Activated CD8-positive, alpha-beta memory T cell treated with anti-CD3 and anti-CD28 coated beads for 36 hours (primary cell): ENCODE results near the gene FBXL7. TPM values are rescaled to one million over a fixed set of nuclear protein-coding genes. Genes with fewer than 3 reads are reported as not detected.

Experiments used
- CTCF ChIA-PET: fragments of 350-600 bp; sonication (Branson Sonifier 250); formaldehyde crosslinking; loops from one replicate; lab custom pipeline; 2021; ENCODE audit warnings: antibody characterized with exemption; lab: Charles Lee
- POLR2A ChIA-PET: fragments of 350-600 bp; sonication (Branson Sonifier 250); formaldehyde crosslinking; loops from one replicate; lab custom pipeline; 2021; ENCODE audit warnings: antibody characterized with exemption; lab: Charles Lee
- total RNA-seq, 2 experiments: library from RNA; stranded (reverse); gene quantifications; one replicate each; pipeline ENCODE4 v1.2.3, GENCODE V29; 2021

FBXL7 gene
- total RNA-seq, 2 experiments from 2014 or later: not detected

GRCh38 chr5:15783734-15784133, 283.8 kb downstream of the FBXL7 start:
- ChIA-PET CTCF (no interaction called here), POLR2A (no interaction called here)

- CTCF ChIA-PET: no interaction called here
- POLR2A ChIA-PET: no interaction called here
Measured at GRCh38 chr5:15785531-15785981, 285.6 kb downstream of the FBXL7 start.

GRCh38 chr5:15786326-15786725, 286.3 kb downstream of the FBXL7 start:
- POLR2A ChIA-PET: no interaction called here
- CTCF ChIA-PET: no interaction called here

GRCh38 chr5:15786884-15787283, 286.9 kb downstream of the FBXL7 start:
- CTCF ChIA-PET: no interaction called here
- POLR2A ChIA-PET: no interaction called here

- CTCF ChIA-PET: no interaction called here
- POLR2A ChIA-PET: no interaction called here
Measured at GRCh38 chr5:15787681-15788080, 287.7 kb downstream of the FBXL7 start.

GRCh38 chr5:15789642-15790041, 289.7 kb downstream of the FBXL7 start:
- ChIA-PET CTCF (no interaction called here), POLR2A (no interaction called here)

- ChIA-PET POLR2A (no interaction called here), CTCF (no interaction called here)
Measured at GRCh38 chr5:15790446-15791018, 290.6 kb downstream of the FBXL7 start.

- ChIA-PET POLR2A (no interaction called here), CTCF (no interaction called here)
Measured at GRCh38 chr5:15791274-15791673, 291.3 kb downstream of the FBXL7 start.

GRCh38 chr5:15791859-15792258, 291.9 kb downstream of the FBXL7 start:
- ChIA-PET POLR2A (no interaction called here), CTCF (no interaction called here)

GRCh38 chr5:15794052-15794985, 294.3 kb downstream of the FBXL7 start:
- ChIA-PET POLR2A (no interaction called here), CTCF (no interaction called here)

GRCh38 chr5:15796096-15796495, 296.1 kb downstream of the FBXL7 start:
- ChIA-PET CTCF (no interaction called here), POLR2A (no interaction called here)

GRCh38 chr5:15796557-15796956, 296.6 kb downstream of the FBXL7 start:
- ChIA-PET POLR2A (no interaction called here), CTCF (no interaction called here)

GRCh38 chr5:15797116-15797515, 297.1 kb downstream of the FBXL7 start:
- CTCF ChIA-PET: no interaction called here
- POLR2A ChIA-PET: no interaction called here

- CTCF ChIA-PET: no interaction called here
- POLR2A ChIA-PET: no interaction called here
Measured at GRCh38 chr5:15798006-15798405, 298.0 kb downstream of the FBXL7 start.

- ChIA-PET POLR2A (no interaction called here), CTCF (no interaction called here)
Measured at GRCh38 chr5:15799014-15799413, 299.0 kb downstream of the FBXL7 start.

GRCh38 chr5:15799612-15800011, 299.6 kb downstream of the FBXL7 start:
- POLR2A ChIA-PET: no interaction called here
- CTCF ChIA-PET: no interaction called here

- ChIA-PET POLR2A (no interaction called here), CTCF (no interaction called here)
Measured at GRCh38 chr5:15803280-15803679, 303.3 kb downstream of the FBXL7 start.

- CTCF ChIA-PET: no interaction called here
Measured at GRCh38 chr5:15806613-15807012, 306.6 kb downstream of the FBXL7 start.

GRCh38 chr5:15807248-15807647, 307.3 kb downstream of the FBXL7 start:
- CTCF ChIA-PET: no interaction called here

More at GRCh38 chr5:15806613-15807012, 306.6 kb downstream of the FBXL7 start:
- POLR2A ChIA-PET: no interaction called here

GRCh38 chr5:15807871-15808270, 307.9 kb downstream of the FBXL7 start:
- ChIA-PET POLR2A (no interaction called here), CTCF (no interaction called here)

More at GRCh38 chr5:15807248-15807647, 307.3 kb downstream of the FBXL7 start:
- POLR2A ChIA-PET: no interaction called here

- ChIA-PET POLR2A (no interaction called here), CTCF (no interaction called here)
Measured at GRCh38 chr5:15808577-15808976, 308.6 kb downstream of the FBXL7 start.
